COR-L47 (cell line): ENCODE results near the gene ATG4A.

Experiments
- DNase-seq: peaks from one replicate; lab custom pipeline; 2025; lab: John Stamatoyannopoulos, UW

ATG4A gene

GRCh38 chrX:108169768-108170167 lies 78.2 kb downstream of the ATG4A start:
- DNase-seq, result no peak

- no peak for DNase-seq
These were observed 80.1 kb downstream of the ATG4A start for GRCh38 chrX:108171671-108172070.

- no peak for DNase-seq
These were observed 82.3 kb downstream of the ATG4A start for GRCh38 chrX:108173874-108174273.

GRCh38 chrX:108177351-108178142 lies 86.0 kb downstream of the ATG4A start:
- DNase-seq, result no peak

GRCh38 chrX:108178143-108178498 lies 86.5 kb downstream of the ATG4A start:
- no peak for DNase-seq

GRCh38 chrX:108186811-108187210 lies 95.2 kb downstream of the ATG4A start:
- no peak for DNase-seq

GRCh38 chrX:108198420-108198819 lies 106.8 kb downstream of the ATG4A start:
- DNase-seq, result no peak

GRCh38 chrX:108199041-108199440 lies 107.5 kb downstream of the ATG4A start:
- no peak for DNase-seq

GRCh38 chrX:108199691-108200090 lies 108.1 kb downstream of the ATG4A start:
- DNase-seq, result peak; percentile 23

GRCh38 chrX:108203540-108203939 lies 112.0 kb downstream of the ATG4A start:
- DNase-seq, result no peak
